HEK293 (cell line): ENCODE results near the gene LCN12.

Source experiments
- MEIS1 ChIP-seq: sonication (generic); formaldehyde crosslinking; IDR thresholded peaks from 2 replicates; pipeline ENCODE4 v1.8.1; 2022; ENCODE audit warnings: missing genetic modification reagents, mild to moderate bottlenecking, borderline replicate concordance
- ZIC2 ChIP-seq: fragments of 450-650 bp; formaldehyde crosslinking; IDR thresholded peaks from 2 replicates; pipeline ENCODE4 v1.5.1; 2016; ENCODE audit warnings: missing biosample characterization, missing genetic modification characterization
- ZNF423 ChIP-seq: fragments of 450-650 bp; formaldehyde crosslinking; IDR thresholded peaks from 2 replicates; pipeline ENCODE4 v1.5.1; 2016; ENCODE audit warnings: missing biosample characterization, missing genetic modification characterization
- TF ChIP-seq, protein P1 (sequence below): fragments of 450-650 bp; formaldehyde crosslinking; IDR thresholded peaks from 2 replicates; pipeline ENCODE4 v1.5.1; 2016; ENCODE audit warnings: missing biosample characterization, missing genetic modification characterization
- TF ChIP-seq, protein P2 (sequence below): fragments of 450-650 bp; formaldehyde crosslinking; IDR thresholded peaks from 2 replicates; pipeline ENCODE4 v1.5.1; 2017; ENCODE audit warnings: missing biosample characterization, missing genetic modification characterization
- TF ChIP-seq, protein P3 (sequence below): fragments of 450-650 bp; formaldehyde crosslinking; IDR thresholded peaks from 2 replicates; pipeline ENCODE4 v1.5.1; 2016; ENCODE audit warnings: missing biosample characterization, missing genetic modification characterization
- TF ChIP-seq, protein P4 (sequence below): fragments of 450-650 bp; formaldehyde crosslinking; IDR thresholded peaks from 2 replicates; pipeline ENCODE4 v1.5.1; 2016; ENCODE audit warnings: missing biosample characterization, missing genetic modification characterization
- TF ChIP-seq, protein P5 (sequence below): fragments of 450-650 bp; formaldehyde crosslinking; IDR thresholded peaks from 2 replicates; pipeline ENCODE4 v1.5.1; 2016; ENCODE audit warnings: missing biosample characterization, missing genetic modification characterization

DNA sequence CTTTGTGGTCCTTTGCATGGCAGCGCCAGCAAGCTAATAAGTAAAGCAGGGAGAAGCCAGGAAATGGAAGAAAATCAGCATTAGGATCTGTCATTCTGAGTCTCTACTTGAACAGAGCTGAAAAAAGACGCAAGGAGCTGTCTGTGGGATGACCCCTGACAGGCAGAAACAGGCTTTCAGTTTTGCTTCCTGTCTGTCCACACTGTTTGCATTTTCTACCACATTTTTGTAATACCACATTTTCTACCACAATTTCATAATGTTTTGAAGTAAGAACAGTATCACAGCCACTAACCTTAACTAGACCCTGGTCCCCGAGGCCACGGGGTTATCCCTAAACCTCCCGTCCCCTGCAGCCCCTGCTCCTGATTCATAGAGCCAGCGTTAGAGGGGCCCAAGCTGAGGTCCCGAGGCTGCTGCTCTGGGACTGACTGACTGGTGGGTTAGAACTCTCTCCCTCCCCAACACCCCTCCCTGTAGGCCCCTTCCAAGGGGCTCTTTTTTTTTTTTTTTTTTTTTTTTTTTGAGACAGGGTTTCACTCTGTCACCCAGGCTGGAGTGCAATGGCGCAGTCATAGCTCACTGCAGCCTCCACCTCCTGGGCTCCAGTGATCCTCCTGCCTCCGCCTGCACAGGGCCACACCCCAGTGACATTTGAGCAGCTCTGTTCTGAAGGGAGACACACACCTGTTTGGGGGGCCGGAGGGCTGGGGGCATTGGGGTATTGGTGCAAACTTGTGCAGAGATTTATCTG lies 48.3 kb downstream of the LCN12 start:
- TF ChIP-seq, protein P1, sequence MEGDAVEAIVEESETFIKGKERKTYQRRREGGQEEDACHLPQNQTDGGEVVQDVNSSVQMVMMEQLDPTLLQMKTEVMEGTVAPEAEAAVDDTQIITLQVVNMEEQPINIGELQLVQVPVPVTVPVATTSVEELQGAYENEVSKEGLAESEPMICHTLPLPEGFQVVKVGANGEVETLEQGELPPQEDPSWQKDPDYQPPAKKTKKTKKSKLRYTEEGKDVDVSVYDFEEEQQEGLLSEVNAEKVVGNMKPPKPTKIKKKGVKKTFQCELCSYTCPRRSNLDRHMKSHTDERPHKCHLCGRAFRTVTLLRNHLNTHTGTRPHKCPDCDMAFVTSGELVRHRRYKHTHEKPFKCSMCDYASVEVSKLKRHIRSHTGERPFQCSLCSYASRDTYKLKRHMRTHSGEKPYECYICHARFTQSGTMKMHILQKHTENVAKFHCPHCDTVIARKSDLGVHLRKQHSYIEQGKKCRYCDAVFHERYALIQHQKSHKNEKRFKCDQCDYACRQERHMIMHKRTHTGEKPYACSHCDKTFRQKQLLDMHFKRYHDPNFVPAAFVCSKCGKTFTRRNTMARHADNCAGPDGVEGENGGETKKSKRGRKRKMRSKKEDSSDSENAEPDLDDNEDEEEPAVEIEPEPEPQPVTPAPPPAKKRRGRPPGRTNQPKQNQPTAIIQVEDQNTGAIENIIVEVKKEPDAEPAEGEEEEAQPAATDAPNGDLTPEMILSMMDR (tag by site-specific recombination) = no peak
- TF ChIP-seq, protein P2, sequence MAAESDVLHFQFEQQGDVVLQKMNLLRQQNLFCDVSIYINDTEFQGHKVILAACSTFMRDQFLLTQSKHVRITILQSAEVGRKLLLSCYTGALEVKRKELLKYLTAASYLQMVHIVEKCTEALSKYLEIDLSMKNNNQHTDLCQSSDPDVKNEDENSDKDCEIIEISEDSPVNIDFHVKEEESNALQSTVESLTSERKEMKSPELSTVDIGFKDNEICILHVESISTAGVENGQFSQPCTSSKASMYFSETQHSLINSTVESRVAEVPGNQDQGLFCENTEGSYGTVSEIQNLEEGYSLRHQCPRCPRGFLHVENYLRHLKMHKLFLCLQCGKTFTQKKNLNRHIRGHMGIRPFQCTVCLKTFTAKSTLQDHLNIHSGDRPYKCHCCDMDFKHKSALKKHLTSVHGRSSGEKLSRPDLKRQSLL = no peak
- TF ChIP-seq, protein P3, sequence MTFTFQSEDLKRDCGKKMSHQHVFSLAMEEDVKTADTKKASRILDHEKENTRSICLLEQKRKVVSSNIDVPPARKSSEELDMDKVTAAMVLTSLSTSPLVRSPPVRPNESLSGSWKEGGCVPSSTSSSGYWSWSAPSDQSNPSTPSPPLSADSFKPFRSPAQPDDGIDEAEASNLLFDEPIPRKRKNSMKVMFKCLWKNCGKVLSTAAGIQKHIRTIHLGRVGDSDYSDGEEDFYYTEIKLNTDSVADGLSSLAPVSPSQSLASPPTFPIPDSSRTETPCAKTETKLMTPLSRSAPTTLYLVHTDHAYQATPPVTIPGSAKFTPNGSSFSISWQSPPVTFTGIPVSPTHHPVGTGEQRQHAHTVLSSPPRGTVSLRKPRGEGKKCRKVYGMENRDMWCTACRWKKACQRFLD (tag by site-specific recombination) = no peak
- TF ChIP-seq, protein P4, sequence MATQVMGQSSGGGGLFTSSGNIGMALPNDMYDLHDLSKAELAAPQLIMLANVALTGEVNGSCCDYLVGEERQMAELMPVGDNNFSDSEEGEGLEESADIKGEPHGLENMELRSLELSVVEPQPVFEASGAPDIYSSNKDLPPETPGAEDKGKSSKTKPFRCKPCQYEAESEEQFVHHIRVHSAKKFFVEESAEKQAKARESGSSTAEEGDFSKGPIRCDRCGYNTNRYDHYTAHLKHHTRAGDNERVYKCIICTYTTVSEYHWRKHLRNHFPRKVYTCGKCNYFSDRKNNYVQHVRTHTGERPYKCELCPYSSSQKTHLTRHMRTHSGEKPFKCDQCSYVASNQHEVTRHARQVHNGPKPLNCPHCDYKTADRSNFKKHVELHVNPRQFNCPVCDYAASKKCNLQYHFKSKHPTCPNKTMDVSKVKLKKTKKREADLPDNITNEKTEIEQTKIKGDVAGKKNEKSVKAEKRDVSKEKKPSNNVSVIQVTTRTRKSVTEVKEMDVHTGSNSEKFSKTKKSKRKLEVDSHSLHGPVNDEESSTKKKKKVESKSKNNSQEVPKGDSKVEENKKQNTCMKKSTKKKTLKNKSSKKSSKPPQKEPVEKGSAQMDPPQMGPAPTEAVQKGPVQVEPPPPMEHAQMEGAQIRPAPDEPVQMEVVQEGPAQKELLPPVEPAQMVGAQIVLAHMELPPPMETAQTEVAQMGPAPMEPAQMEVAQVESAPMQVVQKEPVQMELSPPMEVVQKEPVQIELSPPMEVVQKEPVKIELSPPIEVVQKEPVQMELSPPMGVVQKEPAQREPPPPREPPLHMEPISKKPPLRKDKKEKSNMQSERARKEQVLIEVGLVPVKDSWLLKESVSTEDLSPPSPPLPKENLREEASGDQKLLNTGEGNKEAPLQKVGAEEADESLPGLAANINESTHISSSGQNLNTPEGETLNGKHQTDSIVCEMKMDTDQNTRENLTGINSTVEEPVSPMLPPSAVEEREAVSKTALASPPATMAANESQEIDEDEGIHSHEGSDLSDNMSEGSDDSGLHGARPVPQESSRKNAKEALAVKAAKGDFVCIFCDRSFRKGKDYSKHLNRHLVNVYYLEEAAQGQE (tag by site-specific recombination) = no peak
- no peak for TF ChIP-seq MEIS1 (CRISPR knock-in tag)
- no peak for TF ChIP-seq ZIC2 (tag by site-specific recombination)
- no peak for TF ChIP-seq ZNF423
- TF ChIP-seq, protein P5, sequence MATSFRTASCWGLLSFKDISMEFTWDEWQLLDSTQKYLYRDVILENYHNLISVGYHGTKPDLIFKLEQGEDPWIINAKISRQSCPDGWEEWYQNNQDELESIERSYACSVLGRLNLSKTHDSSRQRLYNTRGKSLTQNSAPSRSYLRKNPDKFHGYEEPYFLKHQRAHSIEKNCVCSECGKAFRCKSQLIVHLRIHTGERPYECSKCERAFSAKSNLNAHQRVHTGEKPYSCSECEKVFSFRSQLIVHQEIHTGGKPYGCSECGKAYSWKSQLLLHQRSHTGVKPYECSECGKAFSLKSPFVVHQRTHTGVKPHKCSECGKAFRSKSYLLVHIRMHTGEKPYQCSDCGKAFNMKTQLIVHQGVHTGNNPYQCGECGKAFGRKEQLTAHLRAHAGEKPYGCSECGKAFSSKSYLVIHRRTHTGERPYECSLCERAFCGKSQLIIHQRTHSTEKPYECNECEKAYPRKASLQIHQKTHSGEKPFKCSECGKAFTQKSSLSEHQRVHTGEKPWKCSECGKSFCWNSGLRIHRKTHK (tag by site-specific recombination) = no peak
